ENCODE data around the gene KPTN. TPM values are rescaled to one million over a fixed set of nuclear protein-coding genes. Genes with fewer than 3 reads are reported as not detected.

Gene KPTN
- total RNA-seq, 4 donors from 2014 or later: 3.5 to 9.0 (median 5.9) TPM

DNA sequence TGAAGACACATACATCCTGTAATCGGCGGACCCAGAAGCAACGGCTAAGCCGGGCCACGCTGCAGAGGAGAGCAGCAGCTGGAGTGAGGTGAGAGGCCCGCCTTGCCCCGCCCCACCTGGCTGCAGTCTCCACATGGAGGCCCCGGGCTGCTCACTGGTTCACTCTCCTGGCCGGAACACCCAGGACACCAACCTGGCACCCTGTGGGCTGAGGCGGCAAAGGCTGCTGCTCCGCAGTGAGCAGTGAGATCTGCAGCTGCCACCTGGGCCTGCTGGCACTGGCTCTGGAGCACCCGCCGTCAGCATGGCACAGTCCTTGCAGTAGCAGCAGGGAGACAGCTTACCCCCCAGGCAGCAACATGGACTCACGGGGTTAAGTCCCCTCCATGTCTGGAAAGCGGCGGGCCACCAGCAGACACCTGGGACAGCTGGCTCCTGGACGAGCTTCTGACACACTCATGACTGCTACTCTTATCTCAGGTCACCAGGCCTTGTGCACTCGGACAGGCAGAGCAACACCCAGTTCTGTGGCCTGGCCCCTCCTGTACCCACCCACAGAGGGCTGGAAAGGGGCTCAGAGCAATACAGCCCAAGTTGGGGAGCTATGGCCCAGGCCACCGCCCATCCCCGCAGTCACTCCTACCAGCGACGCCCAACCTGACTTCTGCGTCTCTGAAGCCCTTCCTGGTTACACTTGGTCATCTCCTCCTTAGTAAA, 13.2 kb upstream of the KPTN start:
- DNase-seq (ENCODE audit: low spot score in 2 of 2): no peak
- H3K4me3 ChIP-seq (ENCODE audit: low read depth, poor library complexity, severe bottlenecking): no peak overlapping the region
- TF ChIP-seq POLR2A (IDR thresholded peaks at IDR 0.05): no peak
- no peak for TF ChIP-seq CTCF (IDR thresholded peaks at IDR 0.05)
- WGBS, 2 donors: 53 to 56% methylated on average over 17 to 19 of the region's 23 CpGs
- intact Hi-C loops (cut with DNase I; ENCODE audit: low total_unique reads): no loop called here

- 69 to 78% methylated on average over 17 of the region's 17 CpGs for WGBS, 2 donors
- no peak for TF ChIP-seq CTCF (IDR thresholded peaks at IDR 0.05)
- TF ChIP-seq POLR2A (IDR thresholded peaks at IDR 0.05): no peak
- H3K4me3 ChIP-seq (ENCODE audit: low read depth, poor library complexity, severe bottlenecking): no peak overlapping the region
- intact Hi-C loops (cut with DNase I; ENCODE audit: low total_unique reads): no loop called here
- DNase-seq (ENCODE audit: low spot score in 2 of 2): no peak
These were observed 11.7 kb upstream of the KPTN start for GRCh38 chr19:47495478-47496372.

DNA sequence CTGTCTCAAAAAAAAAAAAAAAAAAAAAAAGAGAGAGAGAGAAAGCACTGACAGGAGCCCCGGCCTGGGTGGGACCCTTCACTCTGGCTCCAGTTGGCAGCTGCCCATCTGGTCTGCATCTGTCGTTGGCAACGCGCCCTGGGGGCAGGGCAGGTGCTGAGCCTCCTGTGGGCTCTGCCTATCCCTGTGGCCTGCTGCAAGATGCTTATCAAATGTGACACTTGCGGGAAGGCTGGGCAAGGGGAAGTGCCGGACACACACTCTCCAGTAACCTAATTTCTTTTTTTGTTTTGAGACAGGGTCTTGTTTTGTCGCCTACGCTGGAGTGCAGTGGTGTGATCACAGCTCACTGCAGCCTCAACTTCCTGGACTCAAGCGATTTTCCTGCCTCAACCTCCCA, 10.7 kb upstream of the KPTN start:
- TF ChIP-seq POLR2A (IDR thresholded peaks at IDR 0.05): no peak
- no peak for TF ChIP-seq CTCF (IDR thresholded peaks at IDR 0.05)
- no peak overlapping the region for H3K4me3 ChIP-seq (ENCODE audit: low read depth, poor library complexity, severe bottlenecking)
- intact Hi-C loops (cut with DNase I; ENCODE audit: low total_unique reads): no loop called here
- DNase-seq (ENCODE audit: low spot score in 2 of 2): no peak
- 50 to 61% methylated on average over 9 of the region's 9 CpGs for WGBS, 2 donors

- DNase-seq (ENCODE audit: low spot score in 2 of 2): no peak
- WGBS, 2 donors: 87 to 90% methylated on average over 5 of the region's 5 CpGs
- intact Hi-C loops (cut with DNase I; ENCODE audit: low total_unique reads): no loop called here
- TF ChIP-seq POLR2A (IDR thresholded peaks at IDR 0.05): no peak
- no peak for TF ChIP-seq CTCF (IDR thresholded peaks at IDR 0.05)
- no peak overlapping the region for H3K4me3 ChIP-seq (ENCODE audit: low read depth, poor library complexity, severe bottlenecking)
These were observed 10.2 kb upstream of the KPTN start for GRCh38 chr19:47494211-47494547.

- no peak for DNase-seq (ENCODE audit: low spot score in 2 of 2)
- WGBS, 2 donors: 83 to 86% methylated on average over 17 to 18 of the region's 18 CpGs
- no peak overlapping the region for H3K4me3 ChIP-seq (ENCODE audit: low read depth, poor library complexity, severe bottlenecking)
- TF ChIP-seq POLR2A (IDR thresholded peaks at IDR 0.05): no peak
- TF ChIP-seq CTCF (IDR thresholded peaks at IDR 0.05): no peak
- intact Hi-C loops (cut with DNase I; ENCODE audit: low total_unique reads): no loop called here
These were observed 9.6 kb upstream of the KPTN start for GRCh38 chr19:47493378-47494210.

All from lower leg skin (tissue), 4 donors.